ENCODE data around the gene ZNF611.

ZNF611 gene

GRCh38 chr19:52660981-52661380, 73.9 kb downstream of the ZNF611 start:
- peaks cover 3 to 54% (median 37%) of the 10 kb centered on the region in 4 experiments for H3K36me3 ChIP-seq (ENCODE audit: control insufficient read depth in 4 of 4, insufficient read depth in 4 of 4, low read length in 3 of 4)
- H3K4me3 ChIP-seq (ENCODE audit: control insufficient read depth in 1 of 7, extremely low read depth in 1 of 7, insufficient read depth in 4 of 7, low read depth in 2 of 7, low read length in 6 of 7) = no peak overlapping the region
- no peaks in the 10 kb centered on the region for H3K4me1 ChIP-seq (ENCODE audit: control extremely low read depth in 1 of 4, control insufficient read depth in 4 of 4, insufficient read depth in 4 of 4, low read length in 3 of 4)
- DNase-seq = no peak
- CTCF ChIA-PET = no interaction called here
- H3K27me3 ChIP-seq (replicated peaks in 2 of 5; ENCODE audit: control insufficient read depth in 4 of 5, insufficient read depth in 5 of 5, low read length in 4 of 5) = no peaks in the 10 kb centered on the region
- POLR2A ChIA-PET = no interaction called here
- H3K27ac ChIP-seq (ENCODE audit: insufficient read depth in 1 of 2, low read depth in 1 of 2, low read length in 2 of 2, poor library complexity in 1 of 2, severe bottlenecking in 2 of 2) = no peak overlapping the region
- WGBS (ENCODE audit: insufficient coverage) = 100% methylated on average over 2 of the region's 3 CpGs
- H3K9me3 ChIP-seq (ENCODE audit: control extremely low read depth in 1 of 5, control insufficient read depth in 4 of 5, insufficient read depth in 2 of 5, low read depth in 1 of 5, low read length in 4 of 5) = peaks cover 0 to 16% (median under 1%) of the 10 kb centered on the region in 5 experiments

GRCh38 chr19:52659013-52659412, 75.8 kb downstream of the ZNF611 start:
- 84% methylated on average over 14 of the region's 14 CpGs for WGBS (ENCODE audit: insufficient coverage)
- no peak overlapping the region for H3K27ac ChIP-seq (ENCODE audit: insufficient read depth in 1 of 2, low read depth in 1 of 2, low read length in 2 of 2, poor library complexity in 1 of 2, severe bottlenecking in 2 of 2)
- H3K4me1 ChIP-seq (ENCODE audit: control extremely low read depth in 1 of 4, control insufficient read depth in 4 of 4, insufficient read depth in 4 of 4, low read length in 3 of 4) = no peaks in the 10 kb centered on the region
- ChIA-PET CTCF (no interaction called here), POLR2A (no interaction called here)
- H3K36me3 ChIP-seq (ENCODE audit: control insufficient read depth in 4 of 4, insufficient read depth in 4 of 4, low read length in 3 of 4) = peaks cover 15 to 72% (median 51%) of the 10 kb centered on the region in 4 experiments
- H3K27me3 ChIP-seq (replicated peaks in 2 of 5; ENCODE audit: control insufficient read depth in 4 of 5, insufficient read depth in 5 of 5, low read length in 4 of 5) = no peaks in the 10 kb centered on the region
- no peak for DNase-seq
- peaks cover 0 to 28% (median 6%) of the 10 kb centered on the region in 5 experiments for H3K9me3 ChIP-seq (ENCODE audit: control extremely low read depth in 1 of 5, control insufficient read depth in 4 of 5, insufficient read depth in 2 of 5, low read depth in 1 of 5, low read length in 4 of 5)
- no peak overlapping the region for H3K4me3 ChIP-seq (ENCODE audit: control insufficient read depth in 1 of 7, extremely low read depth in 1 of 7, insufficient read depth in 4 of 7, low read depth in 2 of 7, low read length in 6 of 7)

GRCh38 chr19:52658595-52658994, 76.2 kb downstream of the ZNF611 start:
- Histone ChIP-seq H3K27me3 (replicated peaks in 2 of 5; ENCODE audit: control insufficient read depth in 4 of 5, insufficient read depth in 5 of 5, low read length in 4 of 5) (no peaks in the 10 kb centered on the region), H3K4me3 (ENCODE audit: control insufficient read depth in 1 of 7, extremely low read depth in 1 of 7, insufficient read depth in 4 of 7, low read depth in 2 of 7, low read length in 6 of 7) (no peak overlapping the region), H3K27ac (ENCODE audit: insufficient read depth in 1 of 2, low read depth in 1 of 2, low read length in 2 of 2, poor library complexity in 1 of 2, severe bottlenecking in 2 of 2) (no peak overlapping the region), H3K36me3 (ENCODE audit: control insufficient read depth in 4 of 4, insufficient read depth in 4 of 4, low read length in 3 of 4) (peaks cover 20 to 76% (median 55%) of the 10 kb centered on the region in 4 experiments), H3K4me1 (ENCODE audit: control extremely low read depth in 1 of 4, control insufficient read depth in 4 of 4, insufficient read depth in 4 of 4, low read length in 3 of 4) (no peaks in the 10 kb centered on the region), H3K9me3 (ENCODE audit: control extremely low read depth in 1 of 5, control insufficient read depth in 4 of 5, insufficient read depth in 2 of 5, low read depth in 1 of 5, low read length in 4 of 5) (peaks cover 0 to 28% (median 6%) of the 10 kb centered on the region in 5 experiments)
- CTCF ChIA-PET = no interaction called here
- WGBS (ENCODE audit: insufficient coverage) = 94% methylated on average over 3 of the region's 5 CpGs
- DNase-seq = no peak
- POLR2A ChIA-PET = no interaction called here

- POLR2A ChIA-PET = no interaction called here
- 95% methylated on average over 4 of the region's 4 CpGs for WGBS (ENCODE audit: insufficient coverage)
- Histone ChIP-seq H3K36me3 (ENCODE audit: control insufficient read depth in 4 of 4, insufficient read depth in 4 of 4, low read length in 3 of 4) (peaks cover 33 to 76% (median 56%) of the 10 kb centered on the region in 4 experiments), H3K27ac (ENCODE audit: insufficient read depth in 1 of 2, low read depth in 1 of 2, low read length in 2 of 2, poor library complexity in 1 of 2, severe bottlenecking in 2 of 2) (no peak overlapping the region), H3K4me1 (ENCODE audit: control extremely low read depth in 1 of 4, control insufficient read depth in 4 of 4, insufficient read depth in 4 of 4, low read length in 3 of 4) (no peaks in the 10 kb centered on the region), H3K9me3 (ENCODE audit: control extremely low read depth in 1 of 5, control insufficient read depth in 4 of 5, insufficient read depth in 2 of 5, low read depth in 1 of 5, low read length in 4 of 5) (peaks cover 4 to 48% (median 10%) of the 10 kb centered on the region in 5 experiments), H3K4me3 (ENCODE audit: control insufficient read depth in 1 of 7, extremely low read depth in 1 of 7, insufficient read depth in 4 of 7, low read depth in 2 of 7, low read length in 6 of 7) (no peak overlapping the region), H3K27me3 (replicated peaks in 2 of 5; ENCODE audit: control insufficient read depth in 4 of 5, insufficient read depth in 5 of 5, low read length in 4 of 5) (no peaks in the 10 kb centered on the region)
- CTCF ChIA-PET = no interaction called here
- DNase-seq = no peak
These were observed 81.7 kb downstream of the ZNF611 start for GRCh38 chr19:52653161-52653560.
